ENCODE measurements around the gene CEACAM16. TPM values are rescaled to one million over a fixed set of nuclear protein-coding genes. Genes with fewer than 3 reads are reported as not detected.
"Not testable (repeated sequence)": the region's sequence is repeated elsewhere in the genome, so short reads cannot be mapped to it uniquely, and the experiment has no call there.

The CEACAM16 gene
- total RNA-seq, 1 donor from 2014 or later = not detected

DNA sequence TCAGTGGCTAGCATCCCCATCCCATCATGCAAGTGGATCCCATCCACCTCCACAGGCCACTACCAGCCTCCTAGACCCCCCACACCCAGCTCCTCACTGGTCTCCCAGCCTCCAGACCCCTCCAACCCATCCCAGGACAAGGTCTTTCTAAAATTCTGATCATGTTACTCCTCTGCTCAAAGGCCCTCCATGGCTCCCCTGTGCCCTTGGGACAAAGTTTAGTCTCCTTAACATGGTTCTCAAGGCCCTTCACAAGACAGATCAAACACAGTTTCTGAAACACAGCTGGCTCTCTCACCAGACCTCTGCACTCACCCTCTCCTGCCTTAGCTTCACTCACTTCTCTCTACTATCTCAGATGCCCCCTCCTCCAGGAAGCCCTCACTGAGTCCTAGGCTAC lies 18.4 kb upstream of the CEACAM16 start:
- DNase-seq (ENCODE audit: low spot score, unreplicated experiment) = no peak
- Mint-ChIP-seq H3K27ac (no peak overlapping the region), H3K4me3 (ENCODE audit: low read depth) (no peak overlapping the region), H3K9me3 (ENCODE audit: low read depth) (no peaks in the 10 kb centered on the region), H3K36me3 (ENCODE audit: insufficient read depth) (peaks cover 22% of the 10 kb centered on the region), H3K27me3 (no peaks in the 10 kb centered on the region), H3K4me1 (ENCODE audit: low read depth) (peaks cover 2% of the 10 kb centered on the region)
- no peak for TF ChIP-seq CTCF (IDR thresholded peaks at IDR 0.05; ENCODE audit: unreplicated experiment)

DNA sequence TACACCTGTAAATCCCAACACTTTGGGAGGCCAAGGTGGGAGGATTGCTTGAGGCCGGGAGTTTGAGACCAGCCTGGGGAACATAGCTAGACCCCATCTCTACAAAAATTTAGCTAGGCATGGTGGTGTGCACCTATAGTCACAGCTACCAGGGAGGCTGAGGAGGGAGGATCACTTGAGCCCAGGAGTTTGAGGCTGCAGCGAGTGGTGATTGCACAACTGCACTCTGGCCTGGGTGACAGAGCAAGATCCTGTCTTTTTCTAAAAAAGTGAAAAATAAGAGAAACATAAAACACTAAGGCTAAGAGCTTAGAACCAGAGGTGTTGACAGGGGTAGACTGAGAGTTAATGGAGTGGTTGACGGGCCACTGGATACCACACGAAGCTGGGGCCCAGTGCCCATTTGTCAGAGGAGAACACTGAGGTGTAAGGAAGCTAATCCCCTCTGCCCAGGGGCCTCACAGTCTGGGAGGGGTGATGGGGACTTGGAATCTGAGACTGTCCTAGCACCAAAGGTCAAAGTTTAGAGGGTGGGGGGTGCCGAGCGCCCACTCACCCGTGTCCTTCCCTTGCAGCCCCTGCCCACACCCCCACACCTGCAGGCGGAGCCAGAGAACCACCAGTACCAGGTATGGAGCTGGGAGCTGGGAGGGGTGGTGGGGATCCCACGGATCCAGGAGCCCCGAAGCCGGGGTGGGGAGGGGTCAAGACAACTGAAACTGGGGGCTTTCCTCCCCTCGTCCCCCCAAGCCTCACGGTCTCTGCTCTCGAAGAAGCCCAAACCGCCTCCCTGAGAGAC lies 16.8 kb upstream of the CEACAM16 start:
- no peak for DNase-seq (ENCODE audit: low spot score, unreplicated experiment)
- no peak overlapping the region for H3K27ac Mint-ChIP-seq
- H3K9me3 Mint-ChIP-seq (ENCODE audit: low read depth) = no peaks in the 10 kb centered on the region
- H3K4me1 Mint-ChIP-seq (ENCODE audit: low read depth) = peaks cover 2% of the 10 kb centered on the region
- peaks cover 15% of the 10 kb centered on the region for H3K36me3 Mint-ChIP-seq (ENCODE audit: insufficient read depth)
- no peak overlapping the region for H3K4me3 Mint-ChIP-seq (ENCODE audit: low read depth)
- peaks cover 3% of the 10 kb centered on the region for H3K27me3 Mint-ChIP-seq
- no peak for TF ChIP-seq CTCF (IDR thresholded peaks at IDR 0.05; ENCODE audit: unreplicated experiment)

GRCh38 chr19:44682807-44683206 lies 16.1 kb upstream of the CEACAM16 start:
- TF ChIP-seq CTCF (IDR thresholded peaks at IDR 0.05; ENCODE audit: unreplicated experiment) = no peak
- H3K27ac Mint-ChIP-seq = no peak overlapping the region
- no peak overlapping the region for H3K4me3 Mint-ChIP-seq (ENCODE audit: low read depth)
- no peaks in the 10 kb centered on the region for H3K4me1 Mint-ChIP-seq (ENCODE audit: low read depth)
- no peak for DNase-seq (ENCODE audit: low spot score, unreplicated experiment)
- H3K9me3 Mint-ChIP-seq (ENCODE audit: low read depth) = no peaks in the 10 kb centered on the region
- peaks cover 3% of the 10 kb centered on the region for H3K27me3 Mint-ChIP-seq
- peaks cover 13% of the 10 kb centered on the region for H3K36me3 Mint-ChIP-seq (ENCODE audit: insufficient read depth)

- TF ChIP-seq CTCF (IDR thresholded peaks at IDR 0.05; ENCODE audit: unreplicated experiment) = no peak
- no peaks in the 10 kb centered on the region for H3K4me1 Mint-ChIP-seq (ENCODE audit: low read depth)
- peaks cover 3% of the 10 kb centered on the region for H3K27me3 Mint-ChIP-seq
- no peak overlapping the region for H3K4me3 Mint-ChIP-seq (ENCODE audit: low read depth)
- H3K9me3 Mint-ChIP-seq (ENCODE audit: low read depth) = no peaks in the 10 kb centered on the region
- peaks cover 13% of the 10 kb centered on the region for H3K36me3 Mint-ChIP-seq (ENCODE audit: insufficient read depth)
- DNase-seq (ENCODE audit: low spot score, unreplicated experiment) = no peak
- H3K27ac Mint-ChIP-seq = no peak overlapping the region
Observed at GRCh38 chr19:44683434-44684210, 15.3 kb upstream of the CEACAM16 start.

DNA sequence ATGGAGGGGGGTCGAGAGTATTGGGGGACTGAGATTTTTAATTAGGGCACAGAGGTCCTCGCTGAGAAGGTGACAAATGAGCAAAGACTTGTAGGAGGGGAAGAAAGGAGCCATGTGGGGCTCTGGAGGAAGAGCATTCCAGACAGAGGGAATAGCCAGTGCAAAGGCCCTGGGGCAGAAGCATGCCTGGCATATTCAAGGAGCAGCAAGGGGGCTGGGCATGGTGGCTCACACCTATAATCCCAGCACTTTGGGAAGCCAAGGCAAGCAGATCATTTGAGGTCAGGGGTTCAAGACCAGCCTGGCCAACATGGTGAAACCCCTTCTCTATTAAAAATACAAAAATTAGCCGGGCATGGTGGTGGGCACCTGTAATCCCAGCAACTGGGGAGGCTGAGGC lies 14.6 kb upstream of the CEACAM16 start:
- H3K9me3 Mint-ChIP-seq (ENCODE audit: low read depth); H3K27ac Mint-ChIP-seq; H3K4me3 Mint-ChIP-seq (ENCODE audit: low read depth); H3K36me3 Mint-ChIP-seq (ENCODE audit: insufficient read depth); H3K4me1 Mint-ChIP-seq (ENCODE audit: low read depth); H3K27me3 Mint-ChIP-seq; DNase-seq (ENCODE audit: low spot score, unreplicated experiment): not testable (repeated sequence)
